ENCODE results near the gene DNAJC30.

- no peak for TF ChIP-seq CTCF (IDR thresholded peaks at IDR 0.05)
- TF ChIP-seq POLR2AphosphoS5 (IDR thresholded peaks at IDR 0.05; ENCODE audit: low read depth, low read length): no peak; the same call in 1 of the 2 replicates
- no peak for TF ChIP-seq EZH2phosphoT487 (IDR thresholded peaks at IDR 0.05; ENCODE audit: borderline replicate concordance, low read depth)
- TF ChIP-seq NRF1 (IDR thresholded peaks at IDR 0.05; ENCODE audit: low read depth, low read length): no peak
- TF ChIP-seq USF2 (IDR thresholded peaks at IDR 0.05; ENCODE audit: borderline replicate concordance, low read depth, low read length): no peak
Measured at GRCh38 chr7:73671857-73672445, 11.3 kb downstream of the DNAJC30 start.

Data from SK-N-SH (cell line).